ENCODE data around the gene PTTG1IP.
"Not testable (repeated sequence)": the region's sequence is repeated elsewhere in the genome, so short reads cannot be mapped to it uniquely, and the experiment has no call there.

PTTG1IP gene

DNA sequence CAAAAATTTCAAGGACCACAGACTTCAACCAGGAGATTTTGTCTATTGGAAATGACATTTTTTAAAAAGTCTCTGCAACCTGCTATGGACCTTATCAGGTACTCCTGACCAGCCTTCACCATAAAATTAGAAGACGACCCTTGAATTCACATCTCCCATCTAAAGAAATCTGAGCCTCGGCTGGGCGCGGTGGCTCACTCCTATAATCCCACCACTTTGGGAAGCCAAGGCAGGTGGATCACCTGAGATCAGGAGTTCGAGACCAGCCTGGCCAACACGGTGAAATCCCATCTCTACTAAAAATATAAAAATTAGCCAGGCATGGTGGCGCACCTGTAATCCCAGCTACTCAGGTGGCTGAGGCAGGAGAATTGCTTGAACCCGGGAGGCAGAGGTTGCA lies 5.7 kb upstream of the PTTG1IP start:
- DNase-seq = not testable (repeated sequence)

- DNase-seq = no peak
These were observed 4.8 kb upstream of the PTTG1IP start for GRCh38 chr21:44878053-44878982.

DNA sequence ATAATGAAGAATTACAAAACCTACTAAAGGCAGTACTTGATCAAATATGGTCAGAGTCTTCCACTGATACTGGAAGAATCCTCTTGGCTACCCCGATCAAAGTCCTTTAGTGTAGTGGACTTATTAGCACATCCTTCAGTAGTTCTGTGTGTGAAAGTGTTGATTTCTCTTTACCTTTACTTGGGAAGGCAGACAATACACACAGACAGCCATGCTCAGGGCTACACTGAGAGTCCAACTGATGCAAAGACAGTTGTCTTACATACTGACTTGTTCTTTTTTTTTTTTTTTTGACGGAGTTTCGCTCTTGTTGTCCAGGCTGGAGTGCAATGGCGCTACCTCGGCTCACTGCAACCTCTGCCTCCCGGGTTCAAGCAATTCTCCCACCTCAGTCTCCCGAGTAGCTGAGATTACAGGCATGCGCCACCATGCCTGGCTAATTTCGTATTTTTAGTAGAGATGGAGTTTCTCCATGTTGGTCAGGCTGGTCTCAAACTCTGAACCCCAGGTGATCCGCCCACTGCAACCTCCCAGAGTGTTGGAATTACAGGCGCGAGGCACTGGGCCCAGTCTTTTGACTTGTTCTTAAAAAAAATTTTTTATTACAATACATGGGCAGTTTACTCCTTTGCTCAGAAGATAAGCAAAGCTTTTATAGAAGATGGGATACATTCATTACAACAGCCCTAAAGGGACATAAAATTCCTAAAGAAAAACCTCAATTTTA lies 3.5 kb upstream of the PTTG1IP start:
- no peak for DNase-seq

- peak; percentile 60 for DNase-seq
These were observed 1.8 kb upstream of the PTTG1IP start for GRCh38 chr21:44875316-44875700.

DNA sequence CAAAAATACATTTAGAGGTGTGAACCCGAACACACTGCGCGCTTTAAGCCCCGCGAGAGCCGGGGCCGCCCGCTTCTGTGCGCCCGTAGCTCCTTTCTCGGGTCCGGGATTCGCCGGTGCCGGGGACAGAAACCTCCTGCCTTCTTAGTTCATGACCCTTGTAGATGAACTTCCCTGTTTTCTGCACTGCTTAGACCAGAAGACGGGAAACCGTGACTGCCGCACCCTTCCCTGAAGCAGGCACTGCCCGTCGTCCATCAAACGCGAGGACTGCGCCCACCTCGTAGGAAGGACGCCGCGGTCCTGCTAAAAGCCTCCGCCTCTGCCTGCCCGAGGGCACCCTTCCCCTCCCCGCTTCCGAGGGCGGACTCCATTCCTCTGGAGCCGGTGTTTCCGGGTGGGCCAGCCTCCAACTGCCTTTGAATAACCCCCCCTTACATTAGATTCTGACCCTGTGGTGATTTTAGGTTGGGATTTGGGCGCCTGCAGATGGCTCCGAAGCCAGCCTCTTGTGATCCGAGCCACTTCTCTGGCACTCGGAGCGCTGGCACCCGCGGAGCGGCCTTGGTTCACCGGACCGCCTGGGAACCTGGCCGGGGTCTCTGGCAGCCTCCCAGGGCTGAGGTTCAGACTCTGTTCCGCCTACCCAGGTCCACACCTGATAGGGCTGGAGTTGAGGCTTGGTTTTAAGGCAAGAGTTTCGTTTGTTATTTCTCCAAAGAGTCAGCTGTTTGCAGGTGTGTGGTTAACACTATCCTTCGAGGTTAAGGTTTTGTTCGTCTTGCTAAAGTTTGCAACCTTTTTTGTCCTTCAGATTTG lies 1.2 kb upstream of the PTTG1IP start:
- DNase-seq = peak; percentile 75

GRCh38 chr21:44874240-44874496 lies 678 bp upstream of the PTTG1IP start:
- DNase-seq = no peak

DNA sequence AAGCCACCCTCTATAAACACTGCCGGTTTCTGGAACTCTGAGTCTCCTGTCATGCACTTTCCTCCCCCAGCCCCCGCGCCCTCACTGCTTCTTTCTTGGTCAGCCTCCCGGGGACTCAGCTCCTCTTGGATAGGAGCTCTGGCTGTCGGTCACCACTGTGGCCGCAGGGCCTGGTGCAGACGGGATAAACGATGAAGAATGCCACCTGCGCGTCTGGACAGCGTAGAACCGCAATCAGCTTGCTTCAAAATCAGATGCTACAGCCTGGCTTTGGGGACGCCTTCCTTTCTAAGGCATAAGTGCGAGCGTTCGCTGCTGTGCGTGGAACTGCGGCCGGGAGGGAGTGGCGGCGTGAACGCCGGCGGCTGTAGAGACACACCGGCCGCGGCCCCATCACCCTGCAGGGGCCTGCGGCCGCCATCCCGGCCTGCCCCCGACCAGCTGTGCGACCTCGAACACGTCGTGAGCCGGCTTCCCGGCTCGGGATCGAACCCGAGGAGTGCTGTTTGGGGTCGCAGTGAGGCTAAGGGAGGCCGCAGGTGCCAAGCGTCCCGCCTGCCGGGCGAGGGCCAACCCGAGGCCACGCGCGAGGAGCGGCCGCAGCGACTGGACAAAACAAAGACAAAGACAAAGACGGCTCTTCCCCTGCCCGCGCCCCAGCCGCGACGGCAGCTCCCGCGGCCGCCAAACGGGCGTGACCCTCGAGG lies 688 bp downstream of the PTTG1IP start:
- peak; percentile 73 for DNase-seq

- no peak for DNase-seq
These were observed 1.2 kb downstream of the PTTG1IP start for GRCh38 chr21:44872323-44872648.

DNA sequence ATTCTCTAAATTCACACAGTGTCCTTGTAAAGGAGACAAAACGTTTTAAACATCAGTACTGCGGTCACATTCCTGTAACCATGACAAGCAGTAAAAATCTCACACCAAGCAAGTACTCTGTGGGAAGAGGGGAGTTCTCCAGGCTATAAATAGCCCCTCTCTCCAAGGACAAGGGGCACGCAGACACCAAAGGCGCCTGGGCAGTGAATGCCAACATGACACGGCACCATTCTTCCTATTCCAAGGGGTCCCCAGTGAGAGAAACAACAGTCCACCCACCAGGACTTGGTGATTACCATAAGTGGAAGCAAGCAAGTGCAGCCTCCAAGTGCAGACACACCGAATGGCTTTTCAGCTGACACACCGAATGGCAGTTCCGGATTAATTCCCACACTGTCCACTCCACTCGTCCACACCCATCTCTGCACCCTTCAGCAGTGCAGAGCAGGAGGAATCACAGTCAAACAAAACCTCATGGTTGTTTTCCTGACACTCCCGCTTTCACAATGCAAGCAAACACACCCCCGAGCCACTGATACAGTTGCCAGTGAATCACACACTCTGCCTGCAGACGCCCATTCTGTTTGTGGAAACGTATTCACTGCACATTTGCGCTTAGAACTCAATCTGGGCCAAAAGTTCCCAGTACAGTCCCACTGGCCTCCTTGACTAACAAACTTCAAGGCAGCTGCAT lies 1.8 kb downstream of the PTTG1IP start:
- peak; percentile 44 for DNase-seq

DNA sequence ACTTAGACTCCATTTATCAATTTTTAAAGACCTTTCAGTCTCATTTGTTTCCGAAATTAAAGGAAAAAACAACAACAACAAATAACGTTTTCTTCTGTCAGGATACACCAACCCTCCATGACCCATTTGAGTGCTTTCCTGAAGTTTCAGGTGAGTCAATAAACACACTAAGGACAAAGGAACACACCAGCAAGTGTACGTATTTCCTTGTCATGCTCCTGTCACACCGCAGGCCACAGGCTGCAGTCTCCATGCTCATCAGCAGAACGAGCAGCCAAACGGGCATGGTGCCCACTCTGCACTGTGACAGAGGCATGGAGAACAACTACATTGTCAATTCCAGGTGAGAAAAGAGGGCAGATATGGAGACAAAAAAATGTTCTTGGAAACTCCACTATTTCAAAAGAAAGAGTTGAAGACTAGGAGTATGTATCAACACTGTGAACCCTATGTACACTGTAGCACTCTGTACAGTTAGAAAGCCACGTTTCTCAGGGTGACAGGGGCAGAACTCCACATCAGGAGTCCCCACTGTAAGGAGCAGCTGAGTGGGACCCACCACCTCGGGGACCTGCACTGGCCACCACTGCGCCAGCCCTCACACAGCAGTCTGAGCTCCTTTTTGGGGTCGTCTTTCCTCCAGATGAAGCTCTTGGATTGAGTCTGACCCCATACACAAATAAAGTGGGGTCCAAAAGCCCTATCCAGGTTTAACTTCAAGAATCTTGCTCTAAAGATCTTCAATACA lies 2.6 kb downstream of the PTTG1IP start:
- DNase-seq = peak; percentile 28

DNA sequence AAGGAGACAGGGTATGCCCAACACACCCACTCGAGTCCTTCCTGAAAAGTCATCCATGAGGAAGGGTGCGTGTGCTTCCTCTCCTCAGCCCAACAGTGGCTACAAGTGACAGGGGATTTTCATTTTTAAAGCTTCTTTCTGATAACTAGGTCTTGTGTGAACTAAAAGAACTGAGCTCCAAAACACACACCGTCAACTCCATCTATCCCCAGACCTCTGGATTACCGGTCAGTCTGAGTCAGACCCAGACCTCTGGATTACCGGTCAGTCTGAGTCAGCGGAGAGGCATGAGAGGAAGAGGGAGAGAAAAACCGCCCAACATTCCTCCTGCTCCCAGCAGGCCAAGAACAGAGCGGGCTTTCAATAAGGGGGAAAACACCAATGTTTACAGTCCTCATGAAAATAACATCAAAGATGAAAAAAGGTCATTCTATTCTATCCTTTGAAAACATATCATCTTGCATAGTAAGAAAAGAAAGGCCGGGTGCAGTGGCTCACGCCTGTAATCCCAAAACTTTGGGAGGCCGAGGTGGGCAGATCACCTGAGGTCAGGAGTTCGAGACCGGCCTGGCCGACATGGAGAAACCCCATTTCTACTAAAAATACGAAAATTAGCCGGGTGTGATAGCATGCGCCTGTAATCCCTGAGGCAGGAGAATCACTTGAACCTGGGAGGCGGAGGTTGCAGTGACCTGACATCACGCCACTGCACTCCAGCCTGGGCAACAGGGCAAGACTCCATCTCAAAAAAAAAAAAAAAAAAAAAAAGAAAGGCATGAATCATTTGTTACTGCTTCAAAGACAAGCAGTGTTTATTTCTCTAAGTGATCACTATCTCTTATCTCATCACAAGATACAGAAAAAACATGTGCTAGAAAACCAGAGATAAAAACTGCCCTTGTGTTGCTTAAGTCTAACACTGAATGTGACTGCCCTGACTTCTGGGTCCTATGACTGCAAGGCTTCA lies 3.4 kb downstream of the PTTG1IP start:
- no peak for DNase-seq

GRCh38 chr21:44868707-44869106 lies 4.8 kb downstream of the PTTG1IP start:
- DNase-seq = no peak

DNA sequence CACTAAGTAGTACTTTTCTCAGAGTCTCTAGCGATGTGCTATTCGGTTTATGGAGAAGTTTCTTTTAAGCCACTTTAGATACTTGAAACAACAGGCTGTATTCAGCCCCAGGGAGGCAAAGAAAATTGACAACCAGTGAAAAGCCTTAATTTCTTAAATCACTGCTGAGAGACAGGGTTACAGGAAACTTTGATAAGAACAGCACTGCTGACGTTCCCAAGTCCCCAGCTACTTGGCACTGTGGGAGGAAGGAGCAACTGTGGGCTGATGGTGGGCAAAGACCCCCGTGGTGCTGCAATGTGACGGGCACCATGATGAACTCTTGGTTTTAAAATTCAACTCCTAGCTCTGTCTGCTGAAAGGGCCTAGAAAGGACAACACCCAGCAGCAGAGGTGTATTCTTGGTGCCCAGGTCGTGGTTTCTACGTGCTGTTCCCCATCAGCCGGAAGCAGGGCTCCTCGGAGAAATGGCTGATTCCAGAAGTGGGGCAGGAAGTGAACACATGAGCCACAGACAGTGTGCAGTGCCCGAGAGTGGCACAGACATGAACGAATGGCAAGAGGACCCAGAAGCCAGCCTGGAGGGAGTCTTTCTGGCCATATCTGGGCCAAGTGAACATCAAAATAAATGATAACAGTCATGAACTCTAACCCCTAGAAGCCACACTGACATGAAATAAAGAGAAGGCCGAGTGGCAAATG lies 5.3 kb downstream of the PTTG1IP start:
- DNase-seq = no peak

- peak; percentile 56 for DNase-seq
These were observed 6.0 kb downstream of the PTTG1IP start for GRCh38 chr21:44867464-44867863.

GRCh38 chr21:44866780-44867179 lies 6.7 kb downstream of the PTTG1IP start:
- peak; percentile 96 for DNase-seq

- peak; percentile 31 for DNase-seq
These were observed 7.8 kb downstream of the PTTG1IP start for GRCh38 chr21:44865561-44866280.

GRCh38 chr21:44862869-44863685 lies 10.4 kb downstream of the PTTG1IP start:
- no peak for DNase-seq

DNA sequence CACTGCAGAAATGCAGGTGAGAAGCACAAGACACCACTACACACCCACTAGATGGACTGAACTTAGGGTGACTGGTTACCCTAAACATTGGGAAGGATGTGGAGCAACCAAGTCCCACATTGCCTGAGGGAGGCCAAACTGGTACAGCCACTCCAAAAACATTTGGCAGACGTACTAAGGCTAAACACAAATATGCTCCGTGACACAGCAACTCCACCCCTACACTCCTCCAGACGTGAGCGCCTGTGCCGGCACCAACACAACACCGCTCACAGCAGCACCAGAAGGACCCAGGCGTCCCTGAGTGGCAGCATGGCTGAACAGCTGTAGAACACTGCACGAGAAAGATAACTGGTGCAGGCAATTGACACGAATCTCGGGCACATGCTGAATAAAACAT lies 14.7 kb downstream of the PTTG1IP start:
- DNase-seq = no peak

Measured in NCI-H69 (cell line).